ENCODE results near the gene ACER3.

DNA sequence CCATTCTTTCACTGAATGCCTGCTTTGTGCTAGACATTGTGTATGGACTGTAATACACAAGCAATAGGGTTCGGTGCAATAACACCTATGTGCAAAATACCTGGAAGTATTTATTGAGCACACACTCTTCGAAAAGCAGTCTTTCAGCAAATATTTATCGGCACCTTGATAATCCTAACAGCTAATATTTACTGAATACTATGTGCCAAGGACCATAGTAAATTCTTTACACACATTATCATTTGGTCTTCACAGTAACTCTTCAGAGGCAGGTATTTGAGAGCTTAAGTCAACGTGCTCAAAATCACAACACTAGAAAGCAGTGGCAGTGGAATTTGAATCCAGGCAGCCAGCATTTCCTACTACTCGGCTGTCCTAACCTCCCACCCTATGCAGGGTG lies 175.7 kb downstream of the ACER3 start:
- TF ChIP-seq CTCF (IDR thresholded peaks at IDR 0.05 in 4 of 5, conservative IDR thresholded peaks at IDR 0.05 in 1 of 5) (no peak), POLR2A (IDR thresholded peaks at IDR 0.05) (no peak)
